SK-N-SH (cell line): ENCODE measurements around the gene DHX35.

Experiments
- EP300 ChIP-seq, 2 experiments: IDR thresholded peaks; 2 replicates each; pipeline versions ENCODE4 v1.4.0 to v1.6.1; 2012; ENCODE audit warnings: borderline replicate concordance in 1 of 2, low read depth in 1 of 2, low read length in 1 of 2
- POLR2AphosphoS5 ChIP-seq: IDR thresholded peaks from 2 replicates; pipeline ENCODE4 v1.6.1; 2012; ENCODE audit warnings: low read depth, low read length
- SIN3A ChIP-seq: IDR thresholded peaks from 2 replicates; pipeline ENCODE4 v1.6.1; 2012; ENCODE audit warnings: low read depth, mild to moderate bottlenecking, low read length, moderate library complexity, borderline replicate concordance
- TF ChIP-seq, protein P1 (sequence below): fragments of 200-600 bp; sonication (generic); IDR thresholded peaks from 2 replicates; pipeline ENCODE4 v1.6.1; 2017; ENCODE audit warnings: antibody characterized with exemption, mild to moderate bottlenecking, moderate library complexity

GRCh38 chr20:39010496-39010895, 48.4 kb downstream of the DHX35 start:
- TF ChIP-seq SIN3A (no peak), POLR2AphosphoS5 (no peak), EP300 (IDR thresholded peaks at IDR 0.05; ENCODE audit: borderline replicate concordance in 1 of 2, low read depth in 1 of 2, low read length in 1 of 2) (no peak)
- TF ChIP-seq, protein P1, sequence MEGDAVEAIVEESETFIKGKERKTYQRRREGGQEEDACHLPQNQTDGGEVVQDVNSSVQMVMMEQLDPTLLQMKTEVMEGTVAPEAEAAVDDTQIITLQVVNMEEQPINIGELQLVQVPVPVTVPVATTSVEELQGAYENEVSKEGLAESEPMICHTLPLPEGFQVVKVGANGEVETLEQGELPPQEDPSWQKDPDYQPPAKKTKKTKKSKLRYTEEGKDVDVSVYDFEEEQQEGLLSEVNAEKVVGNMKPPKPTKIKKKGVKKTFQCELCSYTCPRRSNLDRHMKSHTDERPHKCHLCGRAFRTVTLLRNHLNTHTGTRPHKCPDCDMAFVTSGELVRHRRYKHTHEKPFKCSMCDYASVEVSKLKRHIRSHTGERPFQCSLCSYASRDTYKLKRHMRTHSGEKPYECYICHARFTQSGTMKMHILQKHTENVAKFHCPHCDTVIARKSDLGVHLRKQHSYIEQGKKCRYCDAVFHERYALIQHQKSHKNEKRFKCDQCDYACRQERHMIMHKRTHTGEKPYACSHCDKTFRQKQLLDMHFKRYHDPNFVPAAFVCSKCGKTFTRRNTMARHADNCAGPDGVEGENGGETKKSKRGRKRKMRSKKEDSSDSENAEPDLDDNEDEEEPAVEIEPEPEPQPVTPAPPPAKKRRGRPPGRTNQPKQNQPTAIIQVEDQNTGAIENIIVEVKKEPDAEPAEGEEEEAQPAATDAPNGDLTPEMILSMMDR, result no peak
